Glutamatergic neuron (in vitro differentiated cells): ENCODE results near the gene GPR158. TPM values are rescaled to one million over a fixed set of nuclear protein-coding genes. Genes with fewer than 3 reads are reported as not detected.

Source experiments
- DNase-seq: peaks from one replicate; pipeline ENCODE4 v3.0.0; 2022
- H3K27ac Mint-ChIP-seq: one replicate; pipeline ENCODE4 v1.8.0; 2020; ENCODE audit warnings: mild to moderate bottlenecking, mixed read lengths, inconsistent platforms; ENCODE audit not compliant: unreplicated experiment
- H3K27me3 Mint-ChIP-seq: one replicate; pipeline ENCODE4 v1.8.0; 2020; ENCODE audit warnings: mild to moderate bottlenecking, moderate library complexity, mixed read lengths, inconsistent platforms; ENCODE audit not compliant: unreplicated experiment
- H3K36me3 Mint-ChIP-seq: one replicate; pipeline ENCODE4 v1.8.0; 2020; ENCODE audit warnings: mild to moderate bottlenecking, mixed read lengths, inconsistent platforms; ENCODE audit not compliant: unreplicated experiment
- H3K4me1 Mint-ChIP-seq: one replicate; pipeline ENCODE4 v1.8.0; 2020; ENCODE audit warnings: mild to moderate bottlenecking, low read depth, mixed read lengths, inconsistent platforms; ENCODE audit not compliant: unreplicated experiment
- H3K4me3 Mint-ChIP-seq: one replicate; pipeline ENCODE4 v1.8.0; 2020; ENCODE audit warnings: mild to moderate bottlenecking, mixed read lengths, inconsistent platforms; ENCODE audit not compliant: unreplicated experiment
- H3K9me3 Mint-ChIP-seq: one replicate; pipeline ENCODE4 v1.8.0; 2020; ENCODE audit warnings: mild to moderate bottlenecking, moderate library complexity, mixed read lengths, inconsistent platforms; ENCODE audit not compliant: unreplicated experiment
- total RNA-seq: library from RNA; stranded (reverse); fragmentation: NEBNext Ultra II Directional; extraction: Animal tissue kit (Norgen Biotek cat#: 25700); gene quantifications from one replicate; pipeline ENCODE4 v1.2.1, GENCODE V29; 2021; ENCODE audit not compliant: unreplicated experiment
- TF ChIP-seq, protein P1 (sequence below): fragments of 200-600 bp; sonication (generic); IDR thresholded peaks from one replicate; pipeline ENCODE4 v1.5.0; 2021; ENCODE audit not compliant: partially characterized antibody, unreplicated experiment

Gene GPR158
- total RNA-seq, 1 donor from 2014 or later = 2.6 TPM

DNA sequence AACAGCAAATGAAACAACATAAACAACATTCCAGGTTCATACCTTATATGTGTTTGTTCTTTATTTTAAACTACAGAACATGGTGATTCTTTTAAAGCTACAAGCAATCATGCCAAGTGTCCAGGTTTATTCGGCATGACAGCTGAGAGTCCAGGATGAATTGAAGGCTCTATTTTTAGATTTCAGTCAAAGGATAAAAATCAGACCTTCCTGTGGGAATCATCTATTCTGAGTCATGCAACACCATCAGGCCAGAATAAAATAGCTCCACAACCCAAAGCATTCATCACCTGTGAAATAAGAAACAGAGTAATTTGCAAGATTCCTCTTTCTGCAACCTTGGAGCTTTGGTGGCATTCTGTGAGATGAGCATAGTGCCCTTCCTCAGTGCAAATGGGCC is 466.8 kb downstream of the GPR158 start:
- Mint-ChIP-seq H3K4me3 (no peak overlapping the region), H3K9me3 (no peaks in the 10 kb centered on the region), H3K4me1 (no peaks in the 10 kb centered on the region), H3K36me3 (no peaks in the 10 kb centered on the region), H3K27ac (no peak overlapping the region), H3K27me3 (no peaks in the 10 kb centered on the region)
- no peak for DNase-seq
- TF ChIP-seq, protein P1, sequence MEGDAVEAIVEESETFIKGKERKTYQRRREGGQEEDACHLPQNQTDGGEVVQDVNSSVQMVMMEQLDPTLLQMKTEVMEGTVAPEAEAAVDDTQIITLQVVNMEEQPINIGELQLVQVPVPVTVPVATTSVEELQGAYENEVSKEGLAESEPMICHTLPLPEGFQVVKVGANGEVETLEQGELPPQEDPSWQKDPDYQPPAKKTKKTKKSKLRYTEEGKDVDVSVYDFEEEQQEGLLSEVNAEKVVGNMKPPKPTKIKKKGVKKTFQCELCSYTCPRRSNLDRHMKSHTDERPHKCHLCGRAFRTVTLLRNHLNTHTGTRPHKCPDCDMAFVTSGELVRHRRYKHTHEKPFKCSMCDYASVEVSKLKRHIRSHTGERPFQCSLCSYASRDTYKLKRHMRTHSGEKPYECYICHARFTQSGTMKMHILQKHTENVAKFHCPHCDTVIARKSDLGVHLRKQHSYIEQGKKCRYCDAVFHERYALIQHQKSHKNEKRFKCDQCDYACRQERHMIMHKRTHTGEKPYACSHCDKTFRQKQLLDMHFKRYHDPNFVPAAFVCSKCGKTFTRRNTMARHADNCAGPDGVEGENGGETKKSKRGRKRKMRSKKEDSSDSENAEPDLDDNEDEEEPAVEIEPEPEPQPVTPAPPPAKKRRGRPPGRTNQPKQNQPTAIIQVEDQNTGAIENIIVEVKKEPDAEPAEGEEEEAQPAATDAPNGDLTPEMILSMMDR = no peak

DNA sequence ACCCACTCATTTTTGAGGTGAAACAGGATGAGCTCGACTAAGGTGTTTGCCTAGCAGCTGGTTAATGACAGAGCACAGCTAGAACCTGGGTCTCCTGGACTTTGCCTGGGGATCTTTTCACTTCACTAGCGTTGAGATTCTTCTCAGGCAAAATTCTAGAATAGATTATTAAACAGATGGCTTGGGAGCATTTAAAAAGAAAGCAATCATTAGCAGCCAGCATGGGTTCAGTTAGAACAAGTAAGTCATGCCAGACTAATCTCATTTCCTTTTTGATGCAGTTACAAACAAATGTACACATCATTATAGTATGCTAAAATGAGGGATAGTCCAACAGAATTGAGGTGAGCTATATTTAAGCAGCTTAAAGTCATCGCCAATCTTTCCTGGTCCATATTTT is 467.9 kb downstream of the GPR158 start:
- no peak overlapping the region for H3K4me3 Mint-ChIP-seq
- no peaks in the 10 kb centered on the region for H3K36me3 Mint-ChIP-seq
- H3K4me1 Mint-ChIP-seq = no peaks in the 10 kb centered on the region
- no peaks in the 10 kb centered on the region for H3K27me3 Mint-ChIP-seq
- no peak for DNase-seq
- no peaks in the 10 kb centered on the region for H3K9me3 Mint-ChIP-seq
- H3K27ac Mint-ChIP-seq = no peak overlapping the region
- TF ChIP-seq, protein P1 = no peak

DNA sequence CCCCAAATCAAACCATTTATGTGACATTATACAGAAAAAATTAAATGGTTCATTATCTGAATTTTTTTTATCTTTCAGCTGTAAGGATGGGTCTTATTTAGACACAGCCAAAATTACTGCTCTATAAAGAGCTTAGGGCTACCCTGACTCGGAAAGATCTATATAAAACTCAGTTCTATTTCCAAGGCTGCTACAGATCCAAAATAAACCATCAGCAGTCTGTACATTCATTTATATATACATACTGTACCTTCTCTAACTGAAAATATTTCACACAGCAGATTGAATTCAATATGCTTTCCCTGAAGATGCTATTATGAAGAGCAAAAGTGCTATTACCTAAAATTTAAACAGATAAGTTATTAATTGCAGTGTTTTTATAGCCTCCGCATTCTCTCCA is 471.6 kb downstream of the GPR158 start:
- H3K27ac Mint-ChIP-seq = no peak overlapping the region
- no peaks in the 10 kb centered on the region for H3K27me3 Mint-ChIP-seq
- no peaks in the 10 kb centered on the region for H3K36me3 Mint-ChIP-seq
- no peaks in the 10 kb centered on the region for H3K4me1 Mint-ChIP-seq
- no peak overlapping the region for H3K4me3 Mint-ChIP-seq
- no peak for DNase-seq
- H3K9me3 Mint-ChIP-seq = no peaks in the 10 kb centered on the region
- TF ChIP-seq, protein P1 = no peak

GRCh38 chr10:25651534-25651933 is 476.7 kb downstream of the GPR158 start:
- Mint-ChIP-seq H3K4me3 (no peak overlapping the region), H3K27me3 (no peaks in the 10 kb centered on the region), H3K4me1 (no peaks in the 10 kb centered on the region), H3K9me3 (no peaks in the 10 kb centered on the region), H3K27ac (no peak overlapping the region), H3K36me3 (no peaks in the 10 kb centered on the region)
- no peak for DNase-seq
- TF ChIP-seq, protein P1 = no peak

Other genes with a start within 250 kb of the GPR158 start
- gene PRTFDC1, start 222.4 kb upstream of the GPR158 start, total RNA-seq = 14.4 TPM
- not detected for gene ENKUR, start 158.8 kb upstream of the GPR158 start, total RNA-seq
- 2.9 TPM for gene THNSL1, start 158.4 kb upstream of the GPR158 start, total RNA-seq